ENCODE results near the gene MOG. TPM values are rescaled to one million over a fixed set of nuclear protein-coding genes. Genes with fewer than 3 reads are reported as not detected.
A peak's percentile ranks its signal among the peaks of the same experiment; 100 is the strongest.
"Not testable (repeated sequence)": the region's sequence is repeated elsewhere in the genome, so short reads cannot be mapped to it uniquely, and the experiment has no call there.

Gene MOG
- total RNA-seq, 1 experiment from 2014 or later, result not detected

GRCh38 chr6:29631860-29632731 is 24.8 kb upstream of the MOG start:
- DNase-seq, result peak; percentile 69
- no peaks in the 10 kb centered on the region for H3K9me3 ChIP-seq
- peak overlapping the region; percentile 63 for H3K4me3 ChIP-seq
- no peaks in the 10 kb centered on the region for H3K36me3 ChIP-seq
- no peaks in the 10 kb centered on the region for H3K27me3 ChIP-seq

- peak; percentile 87 for DNase-seq
- no peaks in the 10 kb centered on the region for H3K27me3 ChIP-seq
- no peaks in the 10 kb centered on the region for H3K36me3 ChIP-seq
- H3K9me3 ChIP-seq, result no peaks in the 10 kb centered on the region
- peak within 1 kb of the TSS; percentile 63 for H3K4me3 ChIP-seq
Observed at GRCh38 chr6:29632789-29633533, 23.9 kb upstream of the MOG start, which contains the start of gene GABBR1. GABBR1 (minus strand) TSS chr6:29633183; CDS start chr6:29632385, 798 bp downstream.

- H3K27me3 ChIP-seq, result no peaks in the 10 kb centered on the region
- H3K4me3 ChIP-seq, result peak overlapping the region; percentile 63
- H3K9me3 ChIP-seq, result no peaks in the 10 kb centered on the region
- DNase-seq, result no peak
- H3K36me3 ChIP-seq, result no peaks in the 10 kb centered on the region
Observed at GRCh38 chr6:29633534-29633905, 23.4 kb upstream of the MOG start.

- no peaks in the 10 kb centered on the region for H3K9me3 ChIP-seq
- H3K27me3 ChIP-seq, result no peaks in the 10 kb centered on the region
- no peak overlapping the region for H3K4me3 ChIP-seq
- no peak for DNase-seq
- H3K36me3 ChIP-seq, result no peaks in the 10 kb centered on the region
Observed at GRCh38 chr6:29637247-29637646, 19.6 kb upstream of the MOG start.

- Histone ChIP-seq H3K4me3 (no peak overlapping the region), H3K27me3 (no peaks in the 10 kb centered on the region), H3K36me3 (no peaks in the 10 kb centered on the region), H3K9me3 (no peaks in the 10 kb centered on the region)
- DNase-seq, result no peak
Observed at GRCh38 chr6:29641430-29642148, 15.3 kb upstream of the MOG start.

- H3K9me3 ChIP-seq, result no peaks in the 10 kb centered on the region
- H3K36me3 ChIP-seq, result no peaks in the 10 kb centered on the region
- no peak for DNase-seq
- no peaks in the 10 kb centered on the region for H3K27me3 ChIP-seq
- no peak overlapping the region for H3K4me3 ChIP-seq
Observed at GRCh38 chr6:29647927-29648642, 8.8 kb upstream of the MOG start.

- DNase-seq, result peak; percentile 87
- Histone ChIP-seq H3K4me3 (peak overlapping the region; percentile 39), H3K9me3 (no peaks in the 10 kb centered on the region)
Observed at GRCh38 chr6:29649701-29650673, 6.9 kb upstream of the MOG start.

GRCh38 chr6:29651413-29652197 is 5.3 kb upstream of the MOG start:
- H3K36me3 ChIP-seq, result no peaks in the 10 kb centered on the region
- H3K27me3 ChIP-seq, result no peaks in the 10 kb centered on the region
- H3K9me3 ChIP-seq, result no peaks in the 10 kb centered on the region
- no peak for DNase-seq
- no peak overlapping the region for H3K4me3 ChIP-seq

More at GRCh38 chr6:29649701-29650673, 6.9 kb upstream of the MOG start:
- no peaks in the 10 kb centered on the region for H3K36me3 ChIP-seq
- no peaks in the 10 kb centered on the region for H3K27me3 ChIP-seq

GRCh38 chr6:29652198-29652584 is 4.7 kb upstream of the MOG start:
- no peak for DNase-seq
- H3K27me3 ChIP-seq, result no peaks in the 10 kb centered on the region
- H3K36me3 ChIP-seq, result no peaks in the 10 kb centered on the region
- no peaks in the 10 kb centered on the region for H3K9me3 ChIP-seq
- H3K4me3 ChIP-seq, result no peak overlapping the region

- Histone ChIP-seq H3K27me3 (no peaks in the 10 kb centered on the region), H3K9me3 (no peaks in the 10 kb centered on the region), H3K4me3 (no peak overlapping the region), H3K36me3 (no peaks in the 10 kb centered on the region)
- DNase-seq, result no peak
Observed at GRCh38 chr6:29653452-29654038, 3.3 kb upstream of the MOG start.

GRCh38 chr6:29655658-29656057 is 1.2 kb upstream of the MOG start:
- no peak overlapping the region for H3K4me3 ChIP-seq
- H3K9me3 ChIP-seq, result no peaks in the 10 kb centered on the region
- no peaks in the 10 kb centered on the region for H3K36me3 ChIP-seq
- H3K27me3 ChIP-seq, result no peaks in the 10 kb centered on the region
- no peak for DNase-seq

GRCh38 chr6:29656157-29656556 is 735 bp upstream of the MOG start:
- no peak for DNase-seq
- H3K36me3 ChIP-seq, result no peaks in the 10 kb centered on the region
- H3K27me3 ChIP-seq, result no peaks in the 10 kb centered on the region
- H3K9me3 ChIP-seq, result no peaks in the 10 kb centered on the region
- H3K4me3 ChIP-seq, result no peak overlapping the region

- H3K9me3 ChIP-seq, result no peaks in the 10 kb centered on the region
- H3K36me3 ChIP-seq, result no peaks in the 10 kb centered on the region
- no peak for DNase-seq
- H3K27me3 ChIP-seq, result no peaks in the 10 kb centered on the region
- no peak overlapping the region for H3K4me3 ChIP-seq
Observed at GRCh38 chr6:29661071-29661470, 4.2 kb downstream of the MOG start.

- not testable (repeated sequence) for H3K9me3 ChIP-seq, H3K36me3 ChIP-seq, DNase-seq, H3K4me3 ChIP-seq, H3K27me3 ChIP-seq
Observed at GRCh38 chr6:29661502-29662141, 4.7 kb downstream of the MOG start.

Measured in MG63 (cell line).